ENCODE results near the gene FRAS1.
"Not testable (repeated sequence)": the region's sequence is repeated elsewhere in the genome, so short reads cannot be mapped to it uniquely, and the experiment has no call there.

FRAS1 gene

GRCh38 chr4:78478523-78478922 is 421.4 kb downstream of the FRAS1 start:
- no peaks in the 10 kb centered on the region for H3K4me1 ChIP-seq (ENCODE audit: control insufficient read depth, insufficient read depth, low read length)
- H3K36me3 ChIP-seq (ENCODE audit: control insufficient read depth, insufficient read depth, low read length), result peaks cover 17% of the 10 kb centered on the region
- H3K27me3 ChIP-seq (ENCODE audit: control insufficient read depth, insufficient read depth, low read length), result no peaks in the 10 kb centered on the region
- H3K4me3 ChIP-seq (ENCODE audit: low read length), result no peak overlapping the region
- H3K27ac ChIP-seq (ENCODE audit: low read length), result no peak overlapping the region
- DNase-seq (ENCODE audit: low read depth, low spot score), result no peak
- H3K9me3 ChIP-seq (ENCODE audit: control insufficient read depth, insufficient read depth, low read length), result no peaks in the 10 kb centered on the region

GRCh38 chr4:78480286-78480685 is 423.2 kb downstream of the FRAS1 start:
- H3K36me3 ChIP-seq (ENCODE audit: control insufficient read depth, insufficient read depth, low read length), result peaks cover 16% of the 10 kb centered on the region
- H3K4me3 ChIP-seq (ENCODE audit: low read length), result no peak overlapping the region
- no peaks in the 10 kb centered on the region for H3K4me1 ChIP-seq (ENCODE audit: control insufficient read depth, insufficient read depth, low read length)
- H3K9me3 ChIP-seq (ENCODE audit: control insufficient read depth, insufficient read depth, low read length), result no peaks in the 10 kb centered on the region
- DNase-seq (ENCODE audit: low read depth, low spot score), result no peak
- no peak overlapping the region for H3K27ac ChIP-seq (ENCODE audit: low read length)
- no CpG with 5 or more reads among the region's 1 CpG for WGBS (ENCODE audit: insufficient coverage, insufficient read length)
- H3K27me3 ChIP-seq (ENCODE audit: control insufficient read depth, insufficient read depth, low read length), result no peaks in the 10 kb centered on the region

DNA sequence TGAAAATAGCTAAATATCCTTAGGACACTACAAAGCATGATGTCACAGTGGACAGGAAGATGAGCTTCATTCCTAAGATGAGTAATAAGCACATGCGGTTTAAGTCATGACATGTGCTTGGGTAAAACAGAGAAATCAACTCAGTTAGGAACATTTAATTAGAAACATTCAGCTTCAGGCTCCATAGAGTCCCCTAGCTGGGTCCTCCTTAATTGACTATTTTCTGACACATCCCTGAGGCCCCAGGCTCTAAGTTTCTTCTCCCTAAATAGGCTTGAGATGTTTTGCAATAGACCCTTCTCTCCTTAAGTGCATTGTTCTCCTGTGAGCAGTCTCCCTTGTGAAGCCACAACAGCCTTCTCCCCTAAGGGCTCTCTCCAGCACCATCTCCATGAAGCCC is 424.1 kb downstream of the FRAS1 start:
- DNase-seq (ENCODE audit: low read depth, low spot score), result no peak
- no peak overlapping the region for H3K27ac ChIP-seq (ENCODE audit: low read length)
- WGBS (ENCODE audit: insufficient coverage, insufficient read length), result no CpG with 5 or more reads among the region's 1 CpG
- no peaks in the 10 kb centered on the region for H3K27me3 ChIP-seq (ENCODE audit: control insufficient read depth, insufficient read depth, low read length)
- peaks cover 14% of the 10 kb centered on the region for H3K36me3 ChIP-seq (ENCODE audit: control insufficient read depth, insufficient read depth, low read length)
- H3K9me3 ChIP-seq (ENCODE audit: control insufficient read depth, insufficient read depth, low read length), result no peaks in the 10 kb centered on the region
- H3K4me1 ChIP-seq (ENCODE audit: control insufficient read depth, insufficient read depth, low read length), result no peaks in the 10 kb centered on the region
- H3K4me3 ChIP-seq (ENCODE audit: low read length), result no peak overlapping the region

- DNase-seq (ENCODE audit: low read depth, low spot score), result no peak
- WGBS (ENCODE audit: insufficient coverage, insufficient read length), result no CpG with 5 or more reads among the region's 4 CpGs
- Histone ChIP-seq H3K9me3 (ENCODE audit: control insufficient read depth, insufficient read depth, low read length) (no peaks in the 10 kb centered on the region), H3K4me1 (ENCODE audit: control insufficient read depth, insufficient read depth, low read length) (no peaks in the 10 kb centered on the region), H3K27me3 (ENCODE audit: control insufficient read depth, insufficient read depth, low read length) (no peaks in the 10 kb centered on the region), H3K36me3 (ENCODE audit: control insufficient read depth, insufficient read depth, low read length) (peaks cover 13% of the 10 kb centered on the region), H3K4me3 (ENCODE audit: low read length) (no peak overlapping the region), H3K27ac (ENCODE audit: low read length) (no peak overlapping the region)
Measured at GRCh38 chr4:78482281-78482680, 425.2 kb downstream of the FRAS1 start.

GRCh38 chr4:78483811-78484210 is 426.7 kb downstream of the FRAS1 start:
- Histone ChIP-seq H3K4me3 (ENCODE audit: low read length) (no peak overlapping the region), H3K27ac (ENCODE audit: low read length) (no peak overlapping the region), H3K27me3 (ENCODE audit: control insufficient read depth, insufficient read depth, low read length) (no peaks in the 10 kb centered on the region), H3K4me1 (ENCODE audit: control insufficient read depth, insufficient read depth, low read length) (no peaks in the 10 kb centered on the region), H3K9me3 (ENCODE audit: control insufficient read depth, insufficient read depth, low read length) (no peaks in the 10 kb centered on the region), H3K36me3 (ENCODE audit: control insufficient read depth, insufficient read depth, low read length) (peaks cover 8% of the 10 kb centered on the region)
- no peak for DNase-seq (ENCODE audit: low read depth, low spot score)
- WGBS (ENCODE audit: insufficient coverage, insufficient read length), result no CpG with 5 or more reads among the region's 2 CpGs

GRCh38 chr4:78484574-78484973 is 427.5 kb downstream of the FRAS1 start:
- peaks cover 5% of the 10 kb centered on the region for H3K36me3 ChIP-seq (ENCODE audit: control insufficient read depth, insufficient read depth, low read length)
- no peaks in the 10 kb centered on the region for H3K4me1 ChIP-seq (ENCODE audit: control insufficient read depth, insufficient read depth, low read length)
- H3K27me3 ChIP-seq (ENCODE audit: control insufficient read depth, insufficient read depth, low read length), result no peaks in the 10 kb centered on the region
- no peaks in the 10 kb centered on the region for H3K9me3 ChIP-seq (ENCODE audit: control insufficient read depth, insufficient read depth, low read length)
- no CpG with 5 or more reads among the region's 2 CpGs for WGBS (ENCODE audit: insufficient coverage, insufficient read length)
- H3K4me3 ChIP-seq (ENCODE audit: low read length), result no peak overlapping the region
- DNase-seq (ENCODE audit: low read depth, low spot score), result no peak
- no peak overlapping the region for H3K27ac ChIP-seq (ENCODE audit: low read length)

GRCh38 chr4:78493731-78494130 is 436.6 kb downstream of the FRAS1 start:
- no peak overlapping the region for H3K4me3 ChIP-seq (ENCODE audit: low read length)
- H3K27me3 ChIP-seq (ENCODE audit: control insufficient read depth, insufficient read depth, low read length), result no peaks in the 10 kb centered on the region
- no peak for DNase-seq (ENCODE audit: low read depth, low spot score)
- H3K27ac ChIP-seq (ENCODE audit: low read length), result no peak overlapping the region
- H3K4me1 ChIP-seq (ENCODE audit: control insufficient read depth, insufficient read depth, low read length), result no peaks in the 10 kb centered on the region
- no peaks in the 10 kb centered on the region for H3K36me3 ChIP-seq (ENCODE audit: control insufficient read depth, insufficient read depth, low read length)
- H3K9me3 ChIP-seq (ENCODE audit: control insufficient read depth, insufficient read depth, low read length), result no peaks in the 10 kb centered on the region

DNA sequence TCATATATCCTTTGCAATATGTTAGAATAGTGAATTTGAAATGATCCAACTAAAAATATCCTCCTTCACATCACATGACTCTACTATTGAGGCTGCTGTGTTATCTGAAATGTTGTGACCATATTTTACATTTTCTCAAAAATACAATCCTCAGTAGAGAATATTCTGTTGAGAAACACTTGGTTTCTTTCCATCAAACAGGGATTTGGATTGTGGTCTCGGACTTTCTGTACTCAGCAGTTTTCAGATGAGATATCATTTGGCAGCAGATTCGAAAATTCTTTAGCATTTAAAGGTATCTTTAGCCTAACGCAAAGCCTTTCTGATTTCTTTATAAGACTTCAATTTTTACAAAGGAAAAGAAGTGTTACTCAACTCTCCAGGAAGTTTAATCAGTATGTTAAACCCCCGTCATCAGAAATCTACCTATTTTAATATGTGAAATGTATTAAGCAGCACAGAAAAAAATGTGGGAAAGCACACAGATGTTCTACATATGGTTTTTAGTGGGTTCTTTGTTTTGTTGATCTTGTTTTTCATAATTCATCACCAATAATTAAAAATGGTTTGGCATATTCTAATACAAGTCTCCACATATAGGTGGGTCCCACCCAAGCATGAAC is 439.0 kb downstream of the FRAS1 start:
- no peak overlapping the region for H3K4me3 ChIP-seq (ENCODE audit: low read length)
- H3K4me1 ChIP-seq (ENCODE audit: control insufficient read depth, insufficient read depth, low read length), result no peaks in the 10 kb centered on the region
- no peaks in the 10 kb centered on the region for H3K27me3 ChIP-seq (ENCODE audit: control insufficient read depth, insufficient read depth, low read length)
- no peaks in the 10 kb centered on the region for H3K36me3 ChIP-seq (ENCODE audit: control insufficient read depth, insufficient read depth, low read length)
- no CpG with 5 or more reads among the region's 4 CpGs for WGBS (ENCODE audit: insufficient coverage, insufficient read length)
- H3K9me3 ChIP-seq (ENCODE audit: control insufficient read depth, insufficient read depth, low read length), result no peaks in the 10 kb centered on the region
- H3K27ac ChIP-seq (ENCODE audit: low read length), result no peak overlapping the region
- no peak for DNase-seq (ENCODE audit: low read depth, low spot score)

GRCh38 chr4:78506260-78506659 is 449.1 kb downstream of the FRAS1 start:
- not testable (repeated sequence) for DNase-seq (ENCODE audit: low read depth, low spot score); H3K27me3 ChIP-seq (ENCODE audit: control insufficient read depth, insufficient read depth, low read length); H3K4me1 ChIP-seq (ENCODE audit: control insufficient read depth, insufficient read depth, low read length); H3K27ac ChIP-seq (ENCODE audit: low read length); H3K9me3 ChIP-seq (ENCODE audit: control insufficient read depth, insufficient read depth, low read length); H3K4me3 ChIP-seq (ENCODE audit: low read length)
- no CpG with 5 or more reads among the region's 10 CpGs for WGBS (ENCODE audit: insufficient coverage, insufficient read length)
- H3K36me3 ChIP-seq (ENCODE audit: control insufficient read depth, insufficient read depth, low read length), result peaks cover 12% of the 10 kb centered on the region; the same call in 1 of the 2 replicates

- DNase-seq (ENCODE audit: low read depth, low spot score), result no peak
- H3K27ac ChIP-seq (ENCODE audit: low read length), result no peak overlapping the region
- no peaks in the 10 kb centered on the region; the same call in 1 of the 2 replicates for H3K4me1 ChIP-seq (ENCODE audit: control insufficient read depth, insufficient read depth, low read length)
- no CpG with 5 or more reads among the region's 2 CpGs for WGBS (ENCODE audit: insufficient coverage, insufficient read length)
- no peak overlapping the region for H3K4me3 ChIP-seq (ENCODE audit: low read length)
- no peaks in the 10 kb centered on the region for H3K27me3 ChIP-seq (ENCODE audit: control insufficient read depth, insufficient read depth, low read length)
- H3K36me3 ChIP-seq (ENCODE audit: control insufficient read depth, insufficient read depth, low read length), result peaks cover 20% of the 10 kb centered on the region; the same call in 1 of the 2 replicates
- no peaks in the 10 kb centered on the region for H3K9me3 ChIP-seq (ENCODE audit: control insufficient read depth, insufficient read depth, low read length)
Measured at GRCh38 chr4:78509043-78509442, 451.9 kb downstream of the FRAS1 start.

DNA sequence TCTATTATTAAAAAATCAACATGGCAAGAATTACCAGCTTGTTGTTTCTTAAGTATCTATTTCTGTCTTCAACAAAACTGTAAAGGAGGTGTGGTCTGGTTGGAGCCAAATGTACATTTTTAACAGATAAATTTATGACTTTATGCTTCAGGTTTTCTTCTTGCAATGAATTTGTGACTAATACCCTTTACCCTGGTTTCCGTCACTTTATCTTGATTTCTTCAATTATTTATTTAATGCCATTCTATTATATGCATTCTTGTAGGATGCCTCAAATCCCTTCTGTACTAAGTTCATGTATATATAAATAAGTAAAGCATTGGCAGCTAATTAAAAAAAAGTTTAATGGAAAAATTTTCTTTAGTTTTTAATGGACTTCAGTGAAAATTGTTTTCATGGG is 453.0 kb downstream of the FRAS1 start:
- Histone ChIP-seq H3K4me1 (ENCODE audit: control insufficient read depth, insufficient read depth, low read length) (no peaks in the 10 kb centered on the region; the same call in 1 of the 2 replicates), H3K9me3 (ENCODE audit: control insufficient read depth, insufficient read depth, low read length) (no peaks in the 10 kb centered on the region), H3K27ac (ENCODE audit: low read length) (no peak overlapping the region), H3K4me3 (ENCODE audit: low read length) (no peak overlapping the region), H3K27me3 (ENCODE audit: control insufficient read depth, insufficient read depth, low read length) (no peaks in the 10 kb centered on the region), H3K36me3 (ENCODE audit: control insufficient read depth, insufficient read depth, low read length) (peaks cover 22% of the 10 kb centered on the region; the same call in 1 of the 2 replicates)
- DNase-seq (ENCODE audit: low read depth, low spot score), result no peak
- WGBS (ENCODE audit: insufficient coverage, insufficient read length), result no CpG with 5 or more reads among the region's 1 CpG
